Thyroid gland (tissue), 4 donors: ENCODE data around the gene PKD1. TPM values are rescaled to one million over a fixed set of nuclear protein-coding genes. Genes with fewer than 3 reads are reported as not detected.
A peak's percentile ranks its signal among the peaks of the same experiment; 100 is the strongest.

ENCODE experiments used
- DNase-seq, 2 donors: peaks; one replicate each; pipeline ENCODE4 v3.0.0-alpha.2; 2019
- H3K27ac ChIP-seq, 3 donors: fragments of 200-600 bp; sonication (generic); 1 replicate in 2 of 3; 2 replicates in 1 of 3; pipeline ENCODE4 v1.5.1; 2016 to 2019; ENCODE audit warnings: mild to moderate bottlenecking in 1 of 3, moderate library complexity in 1 of 3
- H3K27me3 ChIP-seq: fragments of 200-600 bp; sonication (generic); one replicate; pipeline ENCODE4 v1.5.1; 2019
- H3K36me3 ChIP-seq, 2 donors: fragments of 200-600 bp; sonication (generic); one replicate each; pipeline ENCODE4 v1.5.1; 2016 to 2019
- H3K4me1 ChIP-seq, 2 donors: fragments of 200-600 bp; sonication (generic); one replicate each; pipeline ENCODE4 v1.5.1; 2017 to 2019
- H3K4me3 ChIP-seq, 3 donors: fragments of 200-600 bp; sonication (generic); replicated peaks in 1 of 3; 1 replicate in 2 of 3; 2 replicates in 1 of 3; pipeline ENCODE4 v1.5.1; 2016; ENCODE audit warnings: mild to moderate bottlenecking in 1 of 3
- H3K9me3 ChIP-seq: fragments of 200-600 bp; sonication (generic); one replicate; pipeline ENCODE4 v1.5.1; 2017
- CTCF ChIP-seq, 6 experiments: fragments of 200-600 bp in 3 of 6; fragments of 450-650 bp in 3 of 6; sonication (generic) in 3 of 6; IDR thresholded peaks; one replicate each; pipeline ENCODE4 v1.5.1; 2016 to 2019; ENCODE audit warnings: antibody characterized with exemption in 6 of 6, mild to moderate bottlenecking in 2 of 6, inconsistent platforms in 1 of 6, moderate library complexity in 1 of 6
- POLR2A ChIP-seq, 2 donors: fragments of 450-650 bp; IDR thresholded peaks; one replicate each; pipeline ENCODE4 v1.6.1; 2017; ENCODE audit warnings: antibody characterized with exemption in 2 of 2, mild to moderate bottlenecking in 2 of 2, moderate library complexity in 1 of 2
- WGBS, 2 donors: methylation state at CpG; one replicate each; pipeline ENCODE4 v1.1.5; 2017; 5-methylcytosine and 5-hydroxymethylcytosine counted together
- intact Hi-C: fragments of 100-400 bp; cut with DNase I; formaldehyde crosslinking; loops from one replicate; pipeline ENCODE4 v1.15.1; 2023
- total RNA-seq, 4 donors: library from RNA; depleted of rRNA; stranded (reverse); fragments of >200 nt; gene quantifications; one replicate each; pipeline ENCODE4 v1.2.3, GENCODE V29; 2016

PKD1 gene
- total RNA-seq, 4 donors from 2014 or later: 66.9 to 153 (median 87.7) TPM

- no peak overlapping the region for H3K4me3 ChIP-seq
- DNase-seq: no peak
- no peak overlapping the region for H3K27ac ChIP-seq
- H3K27me3 ChIP-seq: no peaks in the 10 kb centered on the region
- intact Hi-C loops: no loop called here
- peaks cover 12 to 21% of the 10 kb centered on the region in 2 donors for H3K4me1 ChIP-seq
- no peak for TF ChIP-seq CTCF (IDR thresholded peaks at IDR 0.05)
- whole genome bisulfite sequencing, 2 donors: 94 to 96% methylated on average over 11 to 23 of the region's 28 CpGs
- peaks cover 42 to 51% of the 10 kb centered on the region in 2 donors for H3K36me3 ChIP-seq
- no peaks in the 10 kb centered on the region for H3K9me3 ChIP-seq
Measured at GRCh38 chr16:2076072-2076865, 59.4 kb downstream of the PKD1 start.

- intact Hi-C loops: no loop called here
- DNase-seq: no peak
- Histone ChIP-seq H3K4me1 (peaks cover 12 to 21% of the 10 kb centered on the region in 2 donors), H3K27me3 (no peaks in the 10 kb centered on the region), H3K36me3 (peaks cover 42 to 51% of the 10 kb centered on the region in 2 donors), H3K27ac (no peak overlapping the region), H3K9me3 (no peaks in the 10 kb centered on the region), H3K4me3 (no peak overlapping the region)
- no peak for TF ChIP-seq CTCF (IDR thresholded peaks at IDR 0.05)
- TF ChIP-seq POLR2A (IDR thresholded peaks at IDR 0.05): no peak
- WGBS, 2 donors: 94 to 95% methylated on average over 13 to 24 of the region's 24 CpGs
Measured at GRCh38 chr16:2075631-2076030, 60.1 kb downstream of the PKD1 start.

- no peak for DNase-seq
- intact Hi-C loops: no loop called here
- no peaks in the 10 kb centered on the region for H3K27me3 ChIP-seq
- 95 to 98% methylated on average over 14 to 16 of the region's 20 CpGs for whole genome bisulfite sequencing, 2 donors
- peaks cover 39 to 44% of the 10 kb centered on the region in 2 donors for H3K36me3 ChIP-seq
- TF ChIP-seq POLR2A (IDR thresholded peaks at IDR 0.05) (no peak), CTCF (IDR thresholded peaks at IDR 0.05) (no peak)
- no peak overlapping the region for H3K27ac ChIP-seq
- H3K4me1 ChIP-seq: peaks cover 12 to 21% of the 10 kb centered on the region in 2 donors
- H3K9me3 ChIP-seq: no peaks in the 10 kb centered on the region
- no peak overlapping the region for H3K4me3 ChIP-seq
Measured at GRCh38 chr16:2074071-2074470, 61.6 kb downstream of the PKD1 start.

GRCh38 chr16:2072926-2073325, 62.8 kb downstream of the PKD1 start:
- H3K27ac ChIP-seq: peak overlapping the region; percentile 78 to 82 (median 80)
- peaks cover 38 to 49% of the 10 kb centered on the region in 2 donors for H3K36me3 ChIP-seq
- H3K4me3 ChIP-seq: no peak overlapping the region
- DNase-seq: peak; percentile 95 to 98
- intact Hi-C loops: no loop called here
- peaks cover 12 to 21% of the 10 kb centered on the region in 2 donors for H3K4me1 ChIP-seq
- no peaks in the 10 kb centered on the region for H3K27me3 ChIP-seq
- TF ChIP-seq POLR2A (IDR thresholded peaks at IDR 0.05) (no peak), CTCF (IDR thresholded peaks at IDR 0.05) (no peak)
- 36 to 48% methylated on average over 6 to 8 of the region's 8 CpGs for WGBS, 2 donors
- no peaks in the 10 kb centered on the region for H3K9me3 ChIP-seq

GRCh38 chr16:2071454-2072202, 64.1 kb downstream of the PKD1 start:
- DNase-seq: no peak

More at GRCh38 chr16:2071454-2072202, 64.1 kb downstream of the PKD1 start:
- intact Hi-C loops: no loop called here
- no peaks in the 10 kb centered on the region for H3K9me3 ChIP-seq
- TF ChIP-seq CTCF (IDR thresholded peaks at IDR 0.05): no peak
- no peak for TF ChIP-seq POLR2A (IDR thresholded peaks at IDR 0.05)
- 67 to 85% methylated on average over 13 to 17 of the region's 34 CpGs for WGBS, 2 donors
- H3K36me3 ChIP-seq: peaks cover 28 to 43% of the 10 kb centered on the region in 2 donors
- H3K4me1 ChIP-seq: peaks cover 12 to 21% of the 10 kb centered on the region in 2 donors
- H3K27me3 ChIP-seq: no peaks in the 10 kb centered on the region
- no peak overlapping the region for H3K4me3 ChIP-seq
- peak overlapping the region; percentile 78 to 82 (median 80) for H3K27ac ChIP-seq
